Heart left ventricle (tissue), 16 donors: Measurements from ENCODE around the gene PDZK1. TPM values are rescaled to one million over a fixed set of nuclear protein-coding genes. Genes with fewer than 3 reads are reported as not detected.
A peak's percentile ranks its signal among the peaks of the same experiment; 100 is the strongest.
"Not testable (repeated sequence)": the region's sequence is repeated elsewhere in the genome, so short reads cannot be mapped to it uniquely, and the experiment has no call there.

Source experiments
- ATAC-seq, 4 donors: fragments of 200-7000 bp; cut with Tn5 transposase; one replicate each; pipeline ENCODE4 v1.9.1; 2020 to 2022; ENCODE audit warnings: moderate library complexity in 4 of 4, mild to moderate bottlenecking in 3 of 4, moderate number of reproducible peaks in 1 of 4
- DNase-seq, 5 donors: peaks; one replicate each; pipeline ENCODE4 v3.0.0-alpha.2; 2020
- H3K27ac ChIP-seq, 12 donors: fragments of 200-600 bp; sonication (generic) in 4 of 12; one replicate each; pipeline versions ENCODE4 v1.5.0 to v1.8.0; 2016 to 2022; ENCODE audit warnings: mild to moderate bottlenecking in 2 of 12
- H3K27me3 ChIP-seq, 9 donors: fragments of 200-600 bp; sonication (generic) in 2 of 9; one replicate each; pipeline versions ENCODE4 v1.5.1 to v1.8.0; 2016 to 2022; ENCODE audit warnings: mild to moderate bottlenecking in 3 of 9
- H3K36me3 ChIP-seq, 9 donors: fragments of 200-600 bp; sonication (generic) in 2 of 9; one replicate each; pipeline versions ENCODE4 v1.5.0 to v1.8.0; 2018 to 2022; ENCODE audit warnings: mild to moderate bottlenecking in 2 of 9
- H3K4me1 ChIP-seq, 12 donors: fragments of 200-600 bp; sonication (generic) in 4 of 12; one replicate each; pipeline versions ENCODE4 v1.5.0 to v1.8.0; 2016 to 2022; ENCODE audit warnings: mild to moderate bottlenecking in 3 of 12
- H3K4me3 ChIP-seq, 12 donors: fragments of 200-600 bp; sonication (generic) in 4 of 12; one replicate each; pipeline versions ENCODE4 v1.5.0 to v1.8.0; 2017 to 2022; ENCODE audit warnings: mild to moderate bottlenecking in 9 of 12, moderate library complexity in 4 of 12
- H3K9me3 ChIP-seq, 12 donors: fragments of 200-600 bp; sonication (generic) in 4 of 12; one replicate each; pipeline versions ENCODE4 v1.5.0 to v1.8.0; 2016 to 2022; ENCODE audit warnings: mild to moderate bottlenecking in 1 of 12
- CTCF ChIP-seq, 12 donors: fragments of 200-600 bp; sonication (generic) in 4 of 12; IDR thresholded peaks; one replicate each; pipeline versions ENCODE4 v1.5.0 to v1.8.0; 2018 to 2022; ENCODE audit warnings: antibody characterized with exemption in 12 of 12, mild to moderate bottlenecking in 5 of 12
- POLR2A ChIP-seq, 2 donors: fragments of 450-650 bp; IDR thresholded peaks; one replicate each; pipeline ENCODE4 v1.6.1; 2017; ENCODE audit warnings: antibody characterized with exemption in 2 of 2, mild to moderate bottlenecking in 2 of 2, moderate library complexity in 2 of 2
- WGBS, 4 donors: extraction: QIAGEN DNeasy Blood & Tissue Kit in 2 of 4; methylation state at CpG; one replicate each; pipeline versions ENCODE4 v1.1.5 to v1.1.7; 2013 to 2018; 5-methylcytosine and 5-hydroxymethylcytosine counted together
- intact Hi-C, 10 donors: fragments of 100-400 bp; cut with DNase I; formaldehyde crosslinking; loops; one replicate each; pipeline versions ENCODE4 v1.11.1 to v1.14.2; 2022
- polyA plus RNA-seq, 2 donors: library from polyadenylated mRNA; stranded (reverse); fragments of 200-250 nt; gene quantifications; one replicate each; pipeline ENCODE4 v1.2.3, GENCODE V29; 2013
- total RNA-seq, 9 donors: library from RNA; depleted of rRNA in 2 of 9; stranded (reverse); fragments of >200 nt in 2 of 9; fragmentation: NEBNext Ultra II Directional in 3 of 9; extraction: Animal tissue kit (Norgen Biotek cat#: 25700) in 3 of 9; gene quantifications; one replicate each; pipeline versions ENCODE4 v1.1.0 to v1.2.4, GENCODE V29; 2016 to 2023
- donor health status: ischemic (EF 13 %, LVEDD 7.1; RV severe dilation, severe dysfunction).
- donor health status: healthy with polysubstance abuse.
- donor health status: DM: no; HTN: yes; CAD: no.
- donor health status: DM: no; HTN: no; CAD: no.
- donor health status: ischemic (EF 25% LVEDD 6.9; RV normal size, moderate dysfunction).
- donor health status: ischemic (EF 25% LVEDD 5.7; RV mildly dilated, moderate dysfunction).
- donor health status: healthy.
- donor health status: DM: yes; HTN: yes; CAD: no.
- donor health status: ischemic (EF 35%, LVEDD 5.7; RV mildly dilated, moderate dysfunction).
- donor health status: nonischemic (EF 11% LVEDD 7.7; RV severe dilation, severe dysfunction).
- donor health status: DM: yes; HTN: yes; CAD: no.
- donor health status: PGD.
- donor health status: ischemic (EF 29% LVEDD 5.4; RV normal size, mild dysfunction).
- donor health status: nonischemic (EF 23%, LVEDD 6.1; RV moderate dilation, normal function).

PDZK1 gene
- total and polyA plus RNA-seq, 11 donors: 0.07 to 0.57 (median 0.20) TPM; not detected in 6

GRCh38 chr1:145720556-145720877 is 13.3 kb upstream of the PDZK1 start:
- H3K27ac ChIP-seq: no peak overlapping the region
- intact Hi-C loops: no loop called here

DNA sequence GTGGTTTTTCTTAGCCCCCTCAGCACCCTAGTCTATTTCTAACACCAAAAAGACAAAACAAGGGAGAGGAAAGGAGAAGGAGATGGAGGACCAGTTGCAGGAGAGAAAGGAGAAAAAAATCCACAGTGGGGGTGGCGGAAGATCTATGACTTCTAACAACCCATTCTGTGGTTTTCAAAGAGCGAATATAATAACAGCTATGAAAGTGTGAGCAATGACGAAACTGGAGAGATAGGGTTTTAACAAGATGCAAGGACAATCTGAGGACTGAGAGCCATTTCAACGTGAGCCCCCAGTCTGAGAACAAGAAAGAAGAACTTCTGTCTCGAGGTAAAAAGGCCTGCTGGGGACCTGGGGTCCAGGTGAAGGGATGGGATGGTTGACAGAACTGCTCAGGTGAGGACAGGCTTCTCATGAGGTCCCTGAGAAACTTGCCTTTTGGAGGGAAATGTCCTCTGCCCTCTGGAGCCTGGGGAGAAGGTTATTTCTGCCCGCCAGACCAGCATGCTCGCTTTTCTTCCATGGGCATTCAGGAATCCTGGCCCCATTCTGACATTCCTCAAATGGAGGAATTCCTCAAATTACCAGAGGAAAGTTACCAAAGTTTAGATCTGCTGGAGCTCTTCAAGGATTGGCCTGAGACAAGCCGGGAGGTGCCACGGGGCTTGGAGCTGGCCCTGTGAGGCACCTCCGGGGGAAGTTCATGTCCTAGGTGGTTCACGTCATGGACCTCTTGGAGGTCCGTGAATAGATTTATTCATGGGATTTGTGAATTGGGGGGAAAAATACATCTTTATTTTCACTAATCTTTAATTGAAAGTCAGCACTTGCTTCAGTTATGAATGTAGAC is 12.3 kb upstream of the PDZK1 start, which contains the start of gene CD160:
Gene CD160, plus strand, starts transcription at position 270 of the 850 bp plus-strand sequence. CDS start 8,829 bp downstream, outside the sequence.
- DNase-seq (no peak), ATAC-seq (no peak)
- no peaks in the 10 kb centered on the region for H3K36me3 ChIP-seq
- TF ChIP-seq POLR2A (IDR thresholded peaks at IDR 0.05) (no peak), CTCF (IDR thresholded peaks at IDR 0.05) (no peak)
- H3K9me3 ChIP-seq: no peaks in the 10 kb centered on the region
- H3K27ac ChIP-seq: no peak within 1 kb of the TSS
- WGBS, 4 donors: 89 to 93% (median 90%) methylated on average over 12 of the region's 12 CpGs
- peaks cover 0 to 6% (median 0%) of the 10 kb centered on the region in 9 donors for H3K27me3 ChIP-seq
- no peak within 1 kb of the TSS for H3K4me3 ChIP-seq
- intact Hi-C loops: no loop called here
- H3K4me1 ChIP-seq: peaks cover 0 to 18% (median 10%) of the 10 kb centered on the region in 12 donors

More at GRCh38 chr1:145720556-145720877, 13.3 kb upstream of the PDZK1 start:
- DNase-seq (no peak), ATAC-seq (no peak)
- H3K4me3 ChIP-seq: peak overlapping the region in 3 of 12 donors; percentile 45 to 52 (median 48)
- peaks cover 0 to 6% (median 0%) of the 10 kb centered on the region in 9 donors for H3K27me3 ChIP-seq
- H3K4me1 ChIP-seq: peaks cover 0 to 13% (median 10%) of the 10 kb centered on the region in 12 donors
- H3K36me3 ChIP-seq: no peaks in the 10 kb centered on the region
- H3K9me3 ChIP-seq: no peaks in the 10 kb centered on the region
- no peak for TF ChIP-seq POLR2A (IDR thresholded peaks at IDR 0.05)
- no peak for TF ChIP-seq CTCF (IDR thresholded peaks at IDR 0.05)
- WGBS, 4 donors: 34 to 56% (median 43%) methylated on average over 5 of the region's 5 CpGs

GRCh38 chr1:145718465-145718864 is 11.3 kb upstream of the PDZK1 start:
- H3K36me3 ChIP-seq, intact Hi-C loops, DNase-seq, H3K27me3 ChIP-seq, ATAC-seq, H3K4me3 ChIP-seq, H3K27ac ChIP-seq, H3K9me3 ChIP-seq: not testable (repeated sequence)
- 91 to 97% (median 94%) methylated on average over 5 of the region's 5 CpGs for WGBS, 4 donors
- peaks cover 0 to 22% (median 10%) of the 10 kb centered on the region in 12 donors for H3K4me1 ChIP-seq

- peaks cover 0 to 22% (median 10%) of the 10 kb centered on the region in 12 donors for H3K4me1 ChIP-seq
- 45 to 60% (median 59%) methylated on average over 1 of the region's 1 CpG for WGBS, 4 donors
- no peaks in the 10 kb centered on the region for H3K9me3 ChIP-seq
- no peak for TF ChIP-seq POLR2A (IDR thresholded peaks at IDR 0.05)
- no peak for TF ChIP-seq CTCF (IDR thresholded peaks at IDR 0.05)
- intact Hi-C loops: no loop called here
- H3K36me3 ChIP-seq: no peaks in the 10 kb centered on the region
- no peak overlapping the region for H3K27ac ChIP-seq
- no peak for DNase-seq
- peaks cover 0 to 6% (median 0%) of the 10 kb centered on the region in 9 donors for H3K27me3 ChIP-seq
- ATAC-seq: no peak
- H3K4me3 ChIP-seq: no peak overlapping the region
These were observed 10.7 kb upstream of the PDZK1 start for GRCh38 chr1:145717833-145718232.
